ENCODE data around the gene UCP3.

Gene UCP3

GRCh38 chr11:73976451-73977151 is 32.3 kb downstream of the UCP3 start:
- DNase-seq: no peak

GRCh38 chr11:73975479-73975757 is 33.5 kb downstream of the UCP3 start:
- DNase-seq: no peak

GRCh38 chr11:73974604-73975478 is 34.0 kb downstream of the UCP3 start:
- no peak for DNase-seq

GRCh38 chr11:73972620-73973449 is 36.0 kb downstream of the UCP3 start:
- DNase-seq: peak in 1 of 3 experiments; percentile 42

- peak in 1 of 3 experiments; percentile 39 for DNase-seq
Observed at GRCh38 chr11:73972187-73972586, 36.7 kb downstream of the UCP3 start.

- DNase-seq: peak in 2 of 3 experiments; percentile 26 to 57
Observed at GRCh38 chr11:73971175-73971719, 37.6 kb downstream of the UCP3 start.

GRCh38 chr11:73969991-73970800 is 38.7 kb downstream of the UCP3 start:
- peak in 1 of 3 experiments; percentile 33 for DNase-seq

- no peak for DNase-seq
Observed at GRCh38 chr11:73969091-73969490, 39.8 kb downstream of the UCP3 start.

- DNase-seq: no peak
Observed at GRCh38 chr11:73968356-73968966, 40.4 kb downstream of the UCP3 start.

GRCh38 chr11:73965764-73966121 is 43.1 kb downstream of the UCP3 start:
- peak in 1 of 3 experiments; percentile 27 for DNase-seq

- DNase-seq: peak in 1 of 3 experiments; percentile 29
Observed at GRCh38 chr11:73965076-73965763, 43.7 kb downstream of the UCP3 start.

- no peak for DNase-seq
Observed at GRCh38 chr11:73963861-73964260, 45.0 kb downstream of the UCP3 start.

- DNase-seq: no peak
Observed at GRCh38 chr11:73962101-73962705, 46.7 kb downstream of the UCP3 start.

GRCh38 chr11:73961321-73961720 is 47.6 kb downstream of the UCP3 start:
- no peak for DNase-seq

GRCh38 chr11:73958521-73959141 is 50.3 kb downstream of the UCP3 start:
- DNase-seq: no peak

- DNase-seq: peak in 1 of 3 experiments; percentile 44
Observed at GRCh38 chr11:73957654-73958361, 51.1 kb downstream of the UCP3 start.

GRCh38 chr11:73956876-73957653 is 51.8 kb downstream of the UCP3 start:
- DNase-seq: peak in 1 of 3 experiments; percentile 54

- DNase-seq: peak; percentile 38 to 71 (median 56)
Observed at GRCh38 chr11:73951797-73952196, 57.1 kb downstream of the UCP3 start.

All from NCI-H1417 (cell line).